Loucy (cell line): Measurements from ENCODE around the gene ERP44.

ENCODE experiments used
- H2AFZ ChIP-seq: fragments of 200-600 bp; sonication (generic); 2 replicates; pipeline ENCODE4 v1.6.0; 2016; ENCODE audit warnings: antibody characterized with exemption, mild to moderate bottlenecking, low read length, moderate library complexity
- H3F3A ChIP-seq: fragments of 200-600 bp; 2 replicates; pipeline ENCODE4 v1.6.0; 2016; ENCODE audit warnings: antibody characterized with exemption, low read depth, mild to moderate bottlenecking
- H3K27me3 ChIP-seq: fragments of 200-600 bp; sonication (generic); 2 replicates; pipeline ENCODE4 v1.6.1; 2014; ENCODE audit warnings: low read length, mild to moderate bottlenecking; ENCODE audit not compliant: insufficient read depth, poor library complexity, severe bottlenecking
- H3K36me3 ChIP-seq: fragments of 200-600 bp; sonication (generic); 2 replicates; pipeline ENCODE4 v1.6.1; 2016; ENCODE audit warnings: low read length; ENCODE audit not compliant: insufficient read depth
- H3K4me1 ChIP-seq: fragments of 200-600 bp; sonication (generic); 2 replicates; pipeline ENCODE4 v1.5.1; 2014; ENCODE audit warnings: low read length, mild to moderate bottlenecking; ENCODE audit not compliant: insufficient read depth, poor library complexity, severe bottlenecking
- H3K4me2 ChIP-seq: fragments of 200-600 bp; sonication (generic); 2 replicates; pipeline ENCODE4 v1.6.0; 2014; ENCODE audit warnings: antibody characterized with exemption, low read length, low read depth, mild to moderate bottlenecking; ENCODE audit not compliant: poor library complexity, severe bottlenecking
- H3K4me3 ChIP-seq: fragments of 200-600 bp; sonication (generic); 2 replicates; pipeline ENCODE4 v1.5.1; 2014; ENCODE audit warnings: low read length, mild to moderate bottlenecking, mixed read lengths; ENCODE audit not compliant: poor library complexity, severe bottlenecking
- H3K79me2 ChIP-seq: fragments of 200-600 bp; sonication (generic); 2 replicates; pipeline ENCODE4 v1.6.1; 2014; ENCODE audit warnings: low read length; ENCODE audit not compliant: insufficient read depth
- H3K9ac ChIP-seq: fragments of 200-600 bp; sonication (generic); 2 replicates; pipeline ENCODE4 v1.6.0; 2014; ENCODE audit warnings: mild to moderate bottlenecking, low read depth, low read length, moderate library complexity; ENCODE audit not compliant: poor library complexity, severe bottlenecking
- H3K9me2 ChIP-seq: fragments of 200-600 bp; sonication (generic); replicated peaks from 2 replicates; pipeline ENCODE4 v1.6.1; 2016; ENCODE audit warnings: low read depth, low read length, mixed read lengths
- H3K9me3 ChIP-seq: fragments of 200-600 bp; sonication (generic); 2 replicates; pipeline ENCODE4 v1.6.1; 2014; ENCODE audit warnings: mild to moderate bottlenecking, antibody characterized with exemption, low read length, low read depth; ENCODE audit not compliant: insufficient read depth
- H4K20me1 ChIP-seq: fragments of 200-600 bp; sonication (generic); 2 replicates; pipeline ENCODE4 v1.6.0; 2014; ENCODE audit warnings: antibody characterized with exemption, low read length, mild to moderate bottlenecking; ENCODE audit not compliant: insufficient read depth, poor library complexity, severe bottlenecking
- CTCF ChIP-seq: fragments of 200-600 bp; sonication (generic); conservative IDR thresholded peaks from 2 replicates; pipeline ENCODE4 v1.5.1; 2014; ENCODE audit warnings: mild to moderate bottlenecking, antibody characterized with exemption, low read length
- EZH2phosphoT487 ChIP-seq: fragments of 200-600 bp; IDR thresholded peaks from 2 replicates; pipeline ENCODE4 v1.6.1; 2018; ENCODE audit warnings: antibody characterized with exemption, mild to moderate bottlenecking, moderate library complexity, borderline replicate concordance

ERP44 gene

GRCh38 chr9:100131216-100131615, 32.4 kb upstream of the ERP44 start:
- peaks cover 17% of the 10 kb centered on the region for H3K36me3 ChIP-seq

GRCh38 chr9:100129772-100130171, 31.0 kb upstream of the ERP44 start:
- no peak overlapping the region for H2AFZ ChIP-seq
- no peaks in the 10 kb centered on the region for H3K79me2 ChIP-seq
- 0 out of 2 replicates have a peak, but pooled peaks cover 2% of the 10 kb centered on the region for H3F3A ChIP-seq
- no peaks in the 10 kb centered on the region for H4K20me1 ChIP-seq
- H3K4me2 ChIP-seq = no peak overlapping the region
- H3K9me3 ChIP-seq = no peaks in the 10 kb centered on the region
- H3K4me1 ChIP-seq = no peaks in the 10 kb centered on the region
- no peak overlapping the region for H3K9ac ChIP-seq
- TF ChIP-seq EZH2phosphoT487 = no peak
- no peak for TF ChIP-seq CTCF
- H3K4me3 ChIP-seq = no peak overlapping the region
- no peaks in the 10 kb centered on the region for H3K9me2 ChIP-seq
- H3K36me3 ChIP-seq = peaks cover 17% of the 10 kb centered on the region
- no peaks in the 10 kb centered on the region for H3K27me3 ChIP-seq

More at GRCh38 chr9:100131216-100131615, 32.4 kb upstream of the ERP44 start:
- Histone ChIP-seq H3K9ac (no peak overlapping the region), H3K4me2 (no peak overlapping the region), H3K4me1 (no peaks in the 10 kb centered on the region), H4K20me1 (no peaks in the 10 kb centered on the region), H2AFZ (no peak overlapping the region), H3K79me2 (no peaks in the 10 kb centered on the region), H3K9me3 (no peaks in the 10 kb centered on the region), H3K27me3 (no peaks in the 10 kb centered on the region), H3K9me2 (no peaks in the 10 kb centered on the region), H3F3A (0 out of 2 replicates have a peak, but pooled peaks cover 2% of the 10 kb centered on the region), H3K4me3 (no peak overlapping the region)
- TF ChIP-seq EZH2phosphoT487 = no peak
- TF ChIP-seq CTCF = no peak

- Histone ChIP-seq H3K4me1 (no peaks in the 10 kb centered on the region), H3K79me2 (no peaks in the 10 kb centered on the region), H3K4me2 (no peak overlapping the region), H3K4me3 (no peak overlapping the region), H3K9me3 (no peaks in the 10 kb centered on the region), H3F3A (0 out of 2 replicates have a peak, but pooled peaks cover 2% of the 10 kb centered on the region), H2AFZ (no peak overlapping the region), H3K27me3 (no peaks in the 10 kb centered on the region), H4K20me1 (no peaks in the 10 kb centered on the region), H3K9me2 (no peaks in the 10 kb centered on the region), H3K36me3 (peaks cover 17% of the 10 kb centered on the region), H3K9ac (no peak overlapping the region)
- TF ChIP-seq EZH2phosphoT487 = no peak
- no peak for TF ChIP-seq CTCF
Observed at GRCh38 chr9:100126423-100126822, 27.6 kb upstream of the ERP44 start.
